H9 (cell line): ENCODE data around the gene COPRS. TPM values are rescaled to one million over a fixed set of nuclear protein-coding genes. Genes with fewer than 3 reads are reported as not detected.

Source experiments
- DNase-seq: peaks from one replicate; pipeline ENCODE4 v3.0.0-alpha.2; 2017
- H2AFZ ChIP-seq: one replicate; pipeline ENCODE4 v1.6.1; 2013; ENCODE audit warnings: mild to moderate bottlenecking, low read length, control low read depth, moderate library complexity
- H2AK5ac ChIP-seq: 2 replicates; pipeline ENCODE4 v1.6.1; 2013; ENCODE audit warnings: low read length, control low read depth, mixed read lengths; ENCODE audit not compliant: insufficient read length
- H2BK120ac ChIP-seq: one replicate; pipeline ENCODE4 v1.6.1; 2013; ENCODE audit warnings: low read depth, mild to moderate bottlenecking, low read length, control low read depth, inconsistent platforms; ENCODE audit not compliant: poor library complexity, severe bottlenecking
- H2BK12ac ChIP-seq: 2 replicates; pipeline ENCODE4 v1.6.1; 2013; ENCODE audit warnings: low read length, control low read depth, mixed read lengths, low read depth; ENCODE audit not compliant: insufficient read length
- H2BK15ac ChIP-seq: 2 replicates; pipeline ENCODE4 v1.6.1; 2013; ENCODE audit warnings: low read depth, low read length, control low read depth
- H2BK20ac ChIP-seq: one replicate; pipeline ENCODE4 v1.6.1; 2013; ENCODE audit warnings: low read depth, mild to moderate bottlenecking, low read length, control low read depth, inconsistent platforms; ENCODE audit not compliant: poor library complexity, severe bottlenecking
- H2BK5ac ChIP-seq: 2 replicates; pipeline ENCODE4 v1.6.1; 2013; ENCODE audit warnings: low read length, control low read depth, mixed read lengths; ENCODE audit not compliant: insufficient read length
- H3K14ac ChIP-seq: 2 replicates; pipeline ENCODE4 v1.6.1; 2013; ENCODE audit warnings: low read length, control low read depth; ENCODE audit not compliant: insufficient read depth
- H3K18ac ChIP-seq: 2 replicates; pipeline ENCODE4 v1.6.1; 2013; ENCODE audit warnings: low read depth, mild to moderate bottlenecking, mixed read lengths, low read length, control low read depth; ENCODE audit not compliant: insufficient read length
- H3K23ac ChIP-seq: 2 replicates; pipeline ENCODE4 v1.6.1; 2013; ENCODE audit warnings: low read length, control low read depth, mixed read lengths, low read depth; ENCODE audit not compliant: insufficient read length
- H3K23me2 ChIP-seq: 2 replicates; pipeline ENCODE4 v1.6.1; 2013; ENCODE audit warnings: low read depth, mild to moderate bottlenecking, mixed read lengths, low read length, control low read depth; ENCODE audit not compliant: insufficient read length, poor library complexity, severe bottlenecking
- H3K27ac ChIP-seq: 2 replicates; pipeline ENCODE4 v1.5.1; 2013; ENCODE audit warnings: low read length, control low read depth, mixed read lengths, low read depth; ENCODE audit not compliant: insufficient read length
- H3K27me3 ChIP-seq: 2 replicates; pipeline ENCODE4 v1.6.1; 2013; ENCODE audit warnings: low read length, control low read depth, inconsistent platforms; ENCODE audit not compliant: insufficient read depth
- H3K4ac ChIP-seq: 2 replicates; pipeline ENCODE4 v1.6.1; 2013; ENCODE audit warnings: low read depth, mild to moderate bottlenecking, control low read depth, inconsistent platforms, low read length, moderate library complexity
- H3K4me1 ChIP-seq: 2 replicates; pipeline ENCODE4 v1.6.1; 2013; ENCODE audit warnings: low read length, control low read depth, inconsistent platforms; ENCODE audit not compliant: insufficient read depth
- H3K4me2 ChIP-seq: 2 replicates; pipeline ENCODE4 v1.6.1; 2013; ENCODE audit warnings: low read length, control low read depth, mixed read lengths; ENCODE audit not compliant: insufficient read length, insufficient read depth
- H3K56ac ChIP-seq: 2 replicates; pipeline ENCODE4 v1.6.1; 2013; ENCODE audit warnings: low read depth, mild to moderate bottlenecking, mixed read lengths, low read length, control low read depth; ENCODE audit not compliant: insufficient read length
- H3K79me1 ChIP-seq: 2 replicates; pipeline ENCODE4 v1.6.1; 2013; ENCODE audit warnings: low read depth, mild to moderate bottlenecking, moderate library complexity, low read length, control low read depth, inconsistent platforms; ENCODE audit not compliant: insufficient read depth, poor library complexity, severe bottlenecking
- H3K79me2 ChIP-seq: 2 replicates; pipeline ENCODE4 v1.6.1; 2013; ENCODE audit warnings: low read length, control low read depth, inconsistent platforms; ENCODE audit not compliant: insufficient read depth
- H3K9ac ChIP-seq: 2 replicates; pipeline ENCODE4 v1.6.1; 2013; ENCODE audit warnings: low read length, control low read depth, mixed read lengths; ENCODE audit not compliant: insufficient read length; ENCODE audit errors: extremely low read depth
- H3K9me3 ChIP-seq: one replicate; pipeline ENCODE4 v1.6.1; 2013; ENCODE audit warnings: low read depth, low read length, inconsistent platforms; ENCODE audit not compliant: control insufficient read depth
- H3T11ph ChIP-seq: one replicate; pipeline ENCODE4 v1.6.1; 2013; ENCODE audit warnings: mild to moderate bottlenecking, low read length, control low read depth, inconsistent platforms
- H4K20me1 ChIP-seq: one replicate; pipeline ENCODE4 v1.6.1; 2013; ENCODE audit not compliant: control insufficient read depth, insufficient read length, insufficient read depth
- H4K5ac ChIP-seq: 2 replicates; pipeline ENCODE4 v1.6.1; 2013; ENCODE audit warnings: low read depth, mild to moderate bottlenecking, mixed read lengths, low read length, control low read depth; ENCODE audit not compliant: insufficient read length
- H4K8ac ChIP-seq: replicated peaks from 2 replicates; pipeline ENCODE4 v1.6.1; 2013; ENCODE audit warnings: low read length, control low read depth, mixed read lengths, low read depth; ENCODE audit not compliant: insufficient read length
- H4K91ac ChIP-seq: 2 replicates; pipeline ENCODE4 v1.6.1; 2013; ENCODE audit warnings: low read depth, mild to moderate bottlenecking, moderate library complexity, mixed read lengths, low read length, control low read depth; ENCODE audit not compliant: insufficient read length
- H3K27ac Mint-ChIP-seq, 3 experiments: 2 replicates in 2 of 3; 3 replicates in 1 of 3; pipeline ENCODE4 v1.8.0; 2020 to 2021; ENCODE audit warnings: mixed read lengths in 3 of 3, mild to moderate bottlenecking in 1 of 3, moderate library complexity in 1 of 3
- H3K27me3 Mint-ChIP-seq: 2 replicates; pipeline ENCODE4 v1.8.0; 2021; ENCODE audit warnings: low read depth, mild to moderate bottlenecking, moderate library complexity, mixed read lengths
- H3K36me3 Mint-ChIP-seq, 3 experiments: 2 replicates in 2 of 3; 3 replicates in 1 of 3; pipeline ENCODE4 v1.8.0; 2020 to 2021; ENCODE audit warnings: low read depth in 3 of 3, mixed read lengths in 3 of 3; ENCODE audit not compliant: insufficient read depth in 1 of 3
- H3K4me1 Mint-ChIP-seq, 2 experiments: 2 replicates each; pipeline ENCODE4 v1.8.0; 2020; ENCODE audit warnings: mixed read lengths in 2 of 2
- H3K4me3 Mint-ChIP-seq, 2 experiments: 2 replicates in 1 of 2; 3 replicates in 1 of 2; pipeline ENCODE4 v1.8.0; 2020 to 2021; ENCODE audit warnings: mild to moderate bottlenecking in 2 of 2, mixed read lengths in 2 of 2, moderate library complexity in 1 of 2
- H3K9me3 Mint-ChIP-seq, 2 experiments: 2 replicates in 1 of 2; 3 replicates in 1 of 2; pipeline ENCODE4 v1.8.0; 2020; ENCODE audit warnings: mild to moderate bottlenecking in 2 of 2, mixed read lengths in 2 of 2, moderate library complexity in 1 of 2
- CTCF ChIP-seq: fragments of 200-600 bp; sonication (generic); conservative IDR thresholded peaks from 3 replicates; pipeline ENCODE4 v1.8.0; 2021; ENCODE audit warnings: antibody characterized with exemption, mild to moderate bottlenecking
- WGBS: extraction: QIAGEN DNeasy Blood & Tissue Kit; methylation state at CpG from one replicate; pipeline ENCODE4 v1.1.7; 2013; ENCODE audit warnings: missing lambda C conversion rate, low lambda C conversion rate, mixed read lengths; ENCODE audit not compliant: insufficient read length; ENCODE audit errors: extremely low coverage; 5-methylcytosine and 5-hydroxymethylcytosine counted together
- total RNA-seq: library from RNA; stranded (reverse); gene quantifications from 2 replicates; pipeline ENCODE4 v1.2.1, GENCODE V29; 2021

Gene COPRS
- total RNA-seq, 1 experiment from 2014 or later, result 43.8 TPM

- no peak for DNase-seq
- no peak overlapping the region for H3K27ac Mint-ChIP-seq
- Histone ChIP-seq H3K9me3 (no peaks in the 10 kb centered on the region), H3K4ac (no peak overlapping the region), H2BK15ac (no peak overlapping the region), H2BK5ac (no peak overlapping the region), H3T11ph (no peak overlapping the region), H3K56ac (no peak overlapping the region), H3K23me2 (no peaks in the 10 kb centered on the region), H2BK20ac (no peak overlapping the region), H4K8ac (no peak overlapping the region), H3K4me1 (no peaks in the 10 kb centered on the region), H4K91ac (no peak overlapping the region), H2BK12ac (no peak overlapping the region), H4K5ac (no peak overlapping the region), H3K9ac (no peak overlapping the region), H3K4me2 (no peak overlapping the region), H4K20me1 (no peaks in the 10 kb centered on the region), H2BK120ac (no peak overlapping the region), H3K23ac (no peak overlapping the region), H3K27me3 (no peaks in the 10 kb centered on the region), H3K18ac (no peak overlapping the region), H2AK5ac (no peak overlapping the region), H3K14ac (no peak overlapping the region), H3K27ac (no peak overlapping the region), H2AFZ (no peak overlapping the region), H3K79me2 (no peaks in the 10 kb centered on the region), H3K79me1 (no peaks in the 10 kb centered on the region)
- WGBS, result no CpG with 5 or more reads among the region's 9 CpGs
- no peak overlapping the region for H3K4me3 Mint-ChIP-seq
- no peaks in the 10 kb centered on the region for H3K4me1 Mint-ChIP-seq
- no peak for TF ChIP-seq CTCF
- peaks cover 0 to 4% (median 0%) of the 10 kb centered on the region in 3 experiments; a peak in 1 of 7 replicates for H3K36me3 Mint-ChIP-seq
- H3K9me3 Mint-ChIP-seq, result peaks cover 5 to 6% of the 10 kb centered on the region in 2 experiments; a peak in 3 of 5 replicates
- peaks cover 2% of the 10 kb centered on the region; the same call in 1 of the 2 replicates for H3K27me3 Mint-ChIP-seq
These were observed 26.3 kb downstream of the COPRS start for GRCh38 chr17:31832746-31833145.
